HL-60 (cell line): ENCODE data around the gene TMX4.

ENCODE experiments used
- TF ChIP-seq, protein P1 (sequence below): IDR thresholded peaks from 2 replicates; pipeline ENCODE4 v1.6.1; 2012; ENCODE audit warnings: low read depth; ENCODE audit not compliant: insufficient replicate concordance
- TF ChIP-seq, protein P2 (sequence below): IDR thresholded peaks from one replicate; pipeline ENCODE4 v1.5.1; 2011; ENCODE audit warnings: low read length, control low read depth, inconsistent platforms; ENCODE audit not compliant: insufficient read depth

DNA sequence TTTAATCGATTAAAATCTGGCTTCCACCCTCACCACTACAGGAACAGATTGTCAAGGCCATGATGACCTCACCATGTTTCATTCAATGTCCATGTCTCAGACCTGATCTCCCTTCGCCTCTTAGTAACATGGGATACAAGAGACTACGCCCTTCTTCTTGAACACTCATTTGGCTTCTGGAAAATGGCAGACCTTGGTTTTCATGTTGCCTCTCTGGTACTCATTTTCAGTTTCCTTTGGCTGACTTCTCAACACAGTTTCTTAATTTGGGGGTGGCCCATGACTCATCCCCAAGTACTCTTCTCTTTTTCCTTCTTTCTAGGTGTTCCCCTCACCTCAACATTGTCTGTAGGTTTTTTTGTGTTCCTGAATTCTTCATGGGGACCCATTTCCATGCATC lies 22.7 kb downstream of the TMX4 start:
- TF ChIP-seq, protein P1, sequence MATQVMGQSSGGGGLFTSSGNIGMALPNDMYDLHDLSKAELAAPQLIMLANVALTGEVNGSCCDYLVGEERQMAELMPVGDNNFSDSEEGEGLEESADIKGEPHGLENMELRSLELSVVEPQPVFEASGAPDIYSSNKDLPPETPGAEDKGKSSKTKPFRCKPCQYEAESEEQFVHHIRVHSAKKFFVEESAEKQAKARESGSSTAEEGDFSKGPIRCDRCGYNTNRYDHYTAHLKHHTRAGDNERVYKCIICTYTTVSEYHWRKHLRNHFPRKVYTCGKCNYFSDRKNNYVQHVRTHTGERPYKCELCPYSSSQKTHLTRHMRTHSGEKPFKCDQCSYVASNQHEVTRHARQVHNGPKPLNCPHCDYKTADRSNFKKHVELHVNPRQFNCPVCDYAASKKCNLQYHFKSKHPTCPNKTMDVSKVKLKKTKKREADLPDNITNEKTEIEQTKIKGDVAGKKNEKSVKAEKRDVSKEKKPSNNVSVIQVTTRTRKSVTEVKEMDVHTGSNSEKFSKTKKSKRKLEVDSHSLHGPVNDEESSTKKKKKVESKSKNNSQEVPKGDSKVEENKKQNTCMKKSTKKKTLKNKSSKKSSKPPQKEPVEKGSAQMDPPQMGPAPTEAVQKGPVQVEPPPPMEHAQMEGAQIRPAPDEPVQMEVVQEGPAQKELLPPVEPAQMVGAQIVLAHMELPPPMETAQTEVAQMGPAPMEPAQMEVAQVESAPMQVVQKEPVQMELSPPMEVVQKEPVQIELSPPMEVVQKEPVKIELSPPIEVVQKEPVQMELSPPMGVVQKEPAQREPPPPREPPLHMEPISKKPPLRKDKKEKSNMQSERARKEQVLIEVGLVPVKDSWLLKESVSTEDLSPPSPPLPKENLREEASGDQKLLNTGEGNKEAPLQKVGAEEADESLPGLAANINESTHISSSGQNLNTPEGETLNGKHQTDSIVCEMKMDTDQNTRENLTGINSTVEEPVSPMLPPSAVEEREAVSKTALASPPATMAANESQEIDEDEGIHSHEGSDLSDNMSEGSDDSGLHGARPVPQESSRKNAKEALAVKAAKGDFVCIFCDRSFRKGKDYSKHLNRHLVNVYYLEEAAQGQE = no peak
- TF ChIP-seq, protein P2, sequence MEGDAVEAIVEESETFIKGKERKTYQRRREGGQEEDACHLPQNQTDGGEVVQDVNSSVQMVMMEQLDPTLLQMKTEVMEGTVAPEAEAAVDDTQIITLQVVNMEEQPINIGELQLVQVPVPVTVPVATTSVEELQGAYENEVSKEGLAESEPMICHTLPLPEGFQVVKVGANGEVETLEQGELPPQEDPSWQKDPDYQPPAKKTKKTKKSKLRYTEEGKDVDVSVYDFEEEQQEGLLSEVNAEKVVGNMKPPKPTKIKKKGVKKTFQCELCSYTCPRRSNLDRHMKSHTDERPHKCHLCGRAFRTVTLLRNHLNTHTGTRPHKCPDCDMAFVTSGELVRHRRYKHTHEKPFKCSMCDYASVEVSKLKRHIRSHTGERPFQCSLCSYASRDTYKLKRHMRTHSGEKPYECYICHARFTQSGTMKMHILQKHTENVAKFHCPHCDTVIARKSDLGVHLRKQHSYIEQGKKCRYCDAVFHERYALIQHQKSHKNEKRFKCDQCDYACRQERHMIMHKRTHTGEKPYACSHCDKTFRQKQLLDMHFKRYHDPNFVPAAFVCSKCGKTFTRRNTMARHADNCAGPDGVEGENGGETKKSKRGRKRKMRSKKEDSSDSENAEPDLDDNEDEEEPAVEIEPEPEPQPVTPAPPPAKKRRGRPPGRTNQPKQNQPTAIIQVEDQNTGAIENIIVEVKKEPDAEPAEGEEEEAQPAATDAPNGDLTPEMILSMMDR = no peak
